ENCODE data around the gene CBY2.

DNA sequence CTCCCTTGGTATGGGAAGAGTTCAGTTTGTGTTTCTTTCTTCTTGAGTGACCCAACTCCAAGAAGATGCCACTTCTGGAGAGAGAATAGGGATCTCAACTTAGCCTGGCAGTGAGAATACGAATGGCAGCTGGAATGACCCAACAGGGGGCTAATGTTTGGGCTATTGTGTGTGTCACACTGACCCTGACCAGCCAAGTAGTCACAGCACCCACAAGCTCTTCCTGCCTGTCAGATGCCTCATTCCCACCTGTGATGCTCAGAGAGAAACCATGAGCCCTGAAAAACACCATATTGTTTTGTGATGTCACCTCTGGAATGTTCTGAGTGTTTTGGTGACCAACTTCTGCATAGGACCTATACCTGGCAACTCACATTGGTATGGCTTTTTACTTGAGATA lies at the start of gene CBY2:
- TF ChIP-seq ARNT (IDR thresholded peaks at IDR 0.05) (no peak), ZNF384 (IDR thresholded peaks at IDR 0.05) (no peak), SP1 (IDR thresholded peaks at IDR 0.05) (no peak), L3MBTL2 (conservative IDR thresholded peaks at IDR 0.05) (no peak), SUZ12 (IDR thresholded peaks at IDR 0.05) (no peak), BHLHE40 (IDR thresholded peaks at IDR 0.05; ENCODE audit: borderline replicate concordance) (no peak), NFRKB (IDR thresholded peaks at IDR 0.05) (no peak), FOXA1 (IDR thresholded peaks at IDR 0.05) (no peak), ELF4 (IDR thresholded peaks at IDR 0.05) (no peak), FOXK2 (IDR thresholded peaks at IDR 0.05) (no peak), HDGF (IDR thresholded peaks at IDR 0.05; ENCODE audit: borderline replicate concordance) (no peak), TARDBP (IDR thresholded peaks at IDR 0.05) (no peak), FOXM1 (IDR thresholded peaks at IDR 0.05; ENCODE audit: borderline replicate concordance) (no peak)
- TF ChIP-seq, protein P1, sequence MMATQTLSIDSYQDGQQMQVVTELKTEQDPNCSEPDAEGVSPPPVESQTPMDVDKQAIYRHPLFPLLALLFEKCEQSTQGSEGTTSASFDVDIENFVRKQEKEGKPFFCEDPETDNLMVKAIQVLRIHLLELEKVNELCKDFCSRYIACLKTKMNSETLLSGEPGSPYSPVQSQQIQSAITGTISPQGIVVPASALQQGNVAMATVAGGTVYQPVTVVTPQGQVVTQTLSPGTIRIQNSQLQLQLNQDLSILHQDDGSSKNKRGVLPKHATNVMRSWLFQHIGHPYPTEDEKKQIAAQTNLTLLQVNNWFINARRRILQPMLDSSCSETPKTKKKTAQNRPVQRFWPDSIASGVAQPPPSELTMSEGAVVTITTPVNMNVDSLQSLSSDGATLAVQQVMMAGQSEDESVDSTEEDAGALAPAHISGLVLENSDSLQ (IDR thresholded peaks at IDR 0.05) = no peak

All from HEK293T (cell line).